ES-I3 (cell line): Measurements from ENCODE around the gene ADH1A.
"Not testable (repeated sequence)": the region's sequence is repeated elsewhere in the genome, so short reads cannot be mapped to it uniquely, and the experiment has no call there.

ENCODE experiments used
- H3K36me3 ChIP-seq: 2 replicates; pipeline ENCODE4 v1.6.1; 2013; ENCODE audit warnings: mild to moderate bottlenecking, low read length, control low read depth, moderate library complexity; ENCODE audit not compliant: insufficient read depth
- H3K4me1 ChIP-seq: 2 replicates; pipeline ENCODE4 v1.6.1; 2013; ENCODE audit warnings: mild to moderate bottlenecking, control low read depth, low read length; ENCODE audit not compliant: insufficient read depth
- H3K9ac ChIP-seq: 2 replicates; pipeline ENCODE4 v1.6.1; 2013; ENCODE audit warnings: low read depth, mild to moderate bottlenecking, low read length, moderate library complexity
- H3K9me3 ChIP-seq: 2 replicates; pipeline ENCODE4 v1.6.1; 2013; ENCODE audit warnings: mild to moderate bottlenecking, low read length, moderate library complexity; ENCODE audit not compliant: control insufficient read depth, insufficient read depth

The ADH1A gene

DNA sequence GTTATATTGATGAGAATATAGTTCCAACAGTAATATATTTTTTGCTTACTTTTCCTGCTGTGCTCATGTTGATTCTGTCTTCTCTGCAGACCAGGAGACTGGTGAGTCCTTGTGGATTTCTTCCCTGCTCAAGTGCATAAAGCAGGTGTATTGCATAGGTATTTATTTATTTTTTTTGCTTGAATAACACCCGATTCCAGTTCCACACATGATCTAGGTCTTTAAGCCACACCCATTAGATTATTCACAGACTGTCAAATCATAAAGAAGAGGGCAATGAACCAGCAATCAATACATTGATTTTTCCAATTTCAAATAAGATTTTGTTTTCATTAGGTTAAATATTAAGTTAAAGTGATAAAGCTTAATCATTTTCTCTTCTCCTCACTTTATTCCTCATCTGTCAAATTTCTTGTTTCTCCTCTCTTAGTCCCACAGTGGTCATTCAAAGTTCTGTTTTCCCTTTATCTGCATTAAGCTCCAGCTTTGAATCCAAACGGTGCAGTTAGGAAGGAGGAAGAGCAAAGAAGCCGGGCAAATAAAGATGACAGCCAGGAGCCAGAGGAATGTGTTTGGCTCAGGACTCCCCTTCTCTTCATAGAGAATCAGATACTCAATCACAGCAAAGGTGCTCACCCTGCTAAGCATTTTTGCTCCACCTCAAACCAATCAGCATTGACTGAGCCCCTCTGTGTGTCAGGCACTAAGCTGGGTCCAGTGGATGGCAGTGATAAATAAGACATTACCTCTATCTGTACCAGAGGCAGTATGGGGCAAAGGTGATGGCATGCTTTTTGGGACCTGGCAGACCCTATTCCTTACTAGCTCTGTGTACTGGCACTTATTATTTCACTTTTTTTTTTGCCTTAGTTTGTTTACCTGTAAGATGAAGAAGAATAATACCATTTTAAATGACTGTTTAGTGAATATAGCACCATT lies at the start of gene ADH1A:
Gene ADH1A (minus strand): TSS at position 138 of the 939 bp plus-strand sequence. CDS start 71 bp downstream, at position 67.
- H3K36me3 ChIP-seq, result no peaks in the 10 kb centered on the region
- no peaks in the 10 kb centered on the region for H3K4me1 ChIP-seq
- H3K9me3 ChIP-seq, result peaks cover 4% of the 10 kb centered on the region; the same call in 1 of the 2 replicates
- no peak within 1 kb of the TSS for H3K9ac ChIP-seq

GRCh38 chr4:99339172-99339571 lies 48.4 kb upstream of the ADH1A start:
- Histone ChIP-seq H3K36me3 (no peaks in the 10 kb centered on the region), H3K9ac (no peak overlapping the region), H3K4me1 (no peaks in the 10 kb centered on the region), H3K9me3 (no peaks in the 10 kb centered on the region)

- Histone ChIP-seq H3K9ac (no peak overlapping the region), H3K9me3 (no peaks in the 10 kb centered on the region), H3K4me1 (no peaks in the 10 kb centered on the region), H3K36me3 (no peaks in the 10 kb centered on the region)
Observed at GRCh38 chr4:99336553-99336952, 45.8 kb upstream of the ADH1A start.

DNA sequence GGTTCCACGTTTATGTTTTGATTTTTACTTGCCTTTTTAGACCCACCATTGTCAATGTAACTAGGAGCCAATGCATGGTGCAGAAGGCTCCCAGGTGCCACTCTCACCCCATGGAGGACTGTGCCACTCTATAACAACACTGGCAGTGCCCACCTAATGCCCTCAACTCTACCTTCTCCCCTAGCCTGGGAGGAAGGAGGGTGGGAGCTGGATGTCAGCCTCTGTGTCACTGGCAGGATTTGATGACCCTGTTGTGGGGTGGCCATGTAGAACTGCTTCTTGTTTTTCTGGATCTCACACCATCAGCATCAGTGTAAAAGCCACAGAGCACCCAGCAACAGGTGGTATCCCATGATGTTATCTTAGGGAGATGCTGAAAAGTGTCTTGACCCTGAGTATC lies 44.1 kb upstream of the ADH1A start:
- Histone ChIP-seq H3K4me1 (no peaks in the 10 kb centered on the region), H3K9ac (no peak overlapping the region), H3K36me3 (no peaks in the 10 kb centered on the region), H3K9me3 (no peaks in the 10 kb centered on the region)

- Histone ChIP-seq H3K36me3 (no peaks in the 10 kb centered on the region), H3K9ac (no peak overlapping the region), H3K9me3 (peaks cover 8% of the 10 kb centered on the region; the same call in 1 of the 2 replicates), H3K4me1 (no peaks in the 10 kb centered on the region)
Observed at GRCh38 chr4:99330648-99331047, 39.9 kb upstream of the ADH1A start.

DNA sequence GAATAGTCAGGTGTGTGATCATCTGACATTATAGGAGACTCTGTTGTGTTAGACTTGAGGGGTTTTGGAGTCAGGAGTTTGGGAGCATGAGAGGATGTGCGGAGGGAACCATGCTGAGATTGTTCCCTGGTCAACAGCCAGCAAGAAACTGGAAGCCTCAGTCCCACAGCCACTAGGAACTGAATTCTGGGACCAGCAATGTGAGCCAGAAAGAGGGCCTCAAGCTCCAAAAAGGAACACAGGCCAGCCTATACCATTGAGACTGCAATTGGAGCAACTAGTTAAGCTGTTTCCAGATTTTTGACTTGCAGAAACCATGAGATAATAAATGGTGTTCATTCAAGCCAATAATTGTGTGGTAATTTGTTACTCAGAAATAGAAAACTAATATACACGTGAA lies 39.1 kb upstream of the ADH1A start:
- H3K4me1 ChIP-seq, result no peaks in the 10 kb centered on the region
- no peak overlapping the region for H3K9ac ChIP-seq
- no peaks in the 10 kb centered on the region for H3K36me3 ChIP-seq
- peaks cover 8% of the 10 kb centered on the region; the same call in 1 of the 2 replicates for H3K9me3 ChIP-seq

DNA sequence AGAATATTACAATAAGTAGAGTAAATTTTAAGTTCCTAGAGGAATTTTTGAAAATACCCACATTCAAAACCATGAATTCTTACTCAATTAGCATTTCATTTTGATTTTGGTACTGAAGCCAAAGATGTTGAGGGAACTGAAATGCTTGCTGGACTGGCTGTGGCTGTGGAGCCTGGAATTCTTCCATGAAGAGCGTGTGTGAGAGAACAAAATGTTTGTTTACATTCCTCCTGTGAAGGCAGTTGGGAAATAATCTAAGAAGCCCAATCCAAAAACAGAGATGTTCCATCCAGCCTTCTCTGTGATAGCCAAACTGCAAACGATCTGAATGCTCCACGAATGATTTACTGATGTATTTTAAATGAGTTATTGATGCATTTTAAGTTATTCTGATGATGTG lies 34.2 kb upstream of the ADH1A start:
- Histone ChIP-seq H3K4me1 (peaks cover 8% of the 10 kb centered on the region; the same call in 1 of the 2 replicates), H3K9me3 (peaks cover 8% of the 10 kb centered on the region; the same call in 1 of the 2 replicates), H3K9ac (no peak overlapping the region), H3K36me3 (no peaks in the 10 kb centered on the region)

GRCh38 chr4:99324361-99324760 lies 33.6 kb upstream of the ADH1A start:
- no peak overlapping the region for H3K9ac ChIP-seq
- H3K4me1 ChIP-seq, result peaks cover 8% of the 10 kb centered on the region; the same call in 1 of the 2 replicates
- peaks cover 8% of the 10 kb centered on the region; the same call in 1 of the 2 replicates for H3K9me3 ChIP-seq
- H3K36me3 ChIP-seq, result no peaks in the 10 kb centered on the region

- peaks cover 8% of the 10 kb centered on the region; the same call in 1 of the 2 replicates for H3K4me1 ChIP-seq
- H3K9me3 ChIP-seq, result peaks cover 8% of the 10 kb centered on the region; the same call in 1 of the 2 replicates
- H3K36me3 ChIP-seq, result no peaks in the 10 kb centered on the region
- H3K9ac ChIP-seq, result no peak overlapping the region
Observed at GRCh38 chr4:99323756-99324155, 33.0 kb upstream of the ADH1A start.

GRCh38 chr4:99321241-99322191 lies 30.7 kb upstream of the ADH1A start, which contains the start of gene ADH1B:
TSS of gene ADH1B (minus strand) at chr4:99321401. CDS start at chr4:99321331, 70 bp downstream.
- Histone ChIP-seq H3K9ac (no peak within 1 kb of the TSS), H3K9me3 (peaks cover 1% of the 10 kb centered on the region; the same call in 1 of the 2 replicates), H3K4me1 (peaks cover 8% of the 10 kb centered on the region; the same call in 1 of the 2 replicates), H3K36me3 (no peaks in the 10 kb centered on the region)

GRCh38 chr4:99317811-99318210 lies 27.0 kb upstream of the ADH1A start:
- not testable (repeated sequence) for H3K9ac ChIP-seq, H3K9me3 ChIP-seq, H3K4me1 ChIP-seq, H3K36me3 ChIP-seq

GRCh38 chr4:99317354-99317753 lies 26.6 kb upstream of the ADH1A start:
- H3K4me1 ChIP-seq, result peaks cover 8% of the 10 kb centered on the region; the same call in 1 of the 2 replicates
- H3K36me3 ChIP-seq, result no peaks in the 10 kb centered on the region
- no peaks in the 10 kb centered on the region for H3K9me3 ChIP-seq
- no peak overlapping the region for H3K9ac ChIP-seq

DNA sequence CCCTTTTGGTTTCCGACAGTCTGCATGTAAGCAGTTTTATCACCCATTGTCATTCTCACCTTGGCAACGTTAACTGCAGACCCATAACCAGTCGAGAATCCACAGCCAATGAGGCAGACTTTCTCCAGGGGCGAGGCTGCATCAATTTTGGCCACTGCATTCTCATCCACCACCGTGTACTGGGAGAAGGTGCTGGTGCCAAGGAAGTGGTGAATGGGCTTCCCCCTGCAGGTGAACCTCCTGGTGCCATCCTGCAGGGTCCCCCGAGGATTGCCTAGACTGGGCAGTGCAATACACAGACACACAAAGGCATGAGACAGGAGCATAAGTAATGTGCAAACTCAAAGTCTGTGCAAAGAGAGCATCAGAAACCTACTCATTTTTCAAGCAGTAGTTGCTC lies 25.1 kb upstream of the ADH1A start:
- no peaks in the 10 kb centered on the region for H3K4me1 ChIP-seq
- H3K36me3 ChIP-seq, result no peaks in the 10 kb centered on the region
- no peak overlapping the region for H3K9ac ChIP-seq
- no peaks in the 10 kb centered on the region for H3K9me3 ChIP-seq

GRCh38 chr4:99314211-99314610 lies 23.4 kb upstream of the ADH1A start:
- Histone ChIP-seq H3K9ac (no peak overlapping the region), H3K4me1 (no peaks in the 10 kb centered on the region), H3K36me3 (no peaks in the 10 kb centered on the region), H3K9me3 (no peaks in the 10 kb centered on the region)
